Left cardiac atrium (tissue), 4 donors: ENCODE measurements around the gene PGS1. TPM values are rescaled to one million over a fixed set of nuclear protein-coding genes. Genes with fewer than 3 reads are reported as not detected.

Source experiments
- ATAC-seq, 2 donors: fragments of 200-7000 bp; cut with Tn5 transposase; one replicate each; pipeline ENCODE4 v1.9.1; 2020; ENCODE audit warnings: mild to moderate bottlenecking in 2 of 2, moderate library complexity in 2 of 2
- DNase-seq: peaks from one replicate; pipeline ENCODE4 v3.0.0-alpha.2; 2020
- intact Hi-C, 2 donors: fragments of 100-400 bp; cut with DNase I; formaldehyde crosslinking; loops; one replicate each; pipeline versions ENCODE4 v1.14.1 to v1.15.1; 2022 to 2023
- total RNA-seq, 2 donors: library from RNA; stranded (reverse); fragmentation: NEBNext Ultra II Directional; extraction: Animal tissue kit (Norgen Biotek cat#: 25700); gene quantifications; one replicate each; pipeline ENCODE4 v1.2.1, GENCODE V29; 2021
- donor health status: DM: no; HTN: yes; CAD: no.
- donor health status: DM: no; HTN: yes; CAD: no; lungs with severe emphysema.
- donor health status: DM: yes; HTN: yes; CAD: no.
- donor health status: Dilated cardiomyopathy.

PGS1 gene
- total RNA-seq, 2 donors from 2014 or later = 17.7 to 24.3 TPM

DNA sequence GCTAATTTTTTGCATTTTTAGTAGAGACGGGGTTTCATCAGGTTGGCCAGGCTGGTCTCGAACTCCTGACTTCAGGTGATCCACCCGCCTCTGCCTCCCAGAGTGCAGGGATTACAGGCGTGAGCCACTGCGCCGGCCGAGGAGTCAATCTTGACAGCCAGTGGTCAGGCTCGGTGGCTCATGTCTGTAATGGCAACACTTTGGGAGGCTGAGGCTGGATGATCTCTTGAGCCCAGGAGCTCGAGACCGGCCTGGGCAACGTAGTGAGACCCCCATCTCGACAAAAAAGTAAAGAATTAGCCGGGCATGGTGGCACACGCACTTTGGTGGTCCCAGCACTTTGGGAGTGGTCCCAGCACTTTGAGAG is 608 bp upstream of the PGS1 start:
- DNase-seq = no peak
- peak in 1 of 2 donors; percentile 2 for ATAC-seq
- intact Hi-C loops = no loop called here

DNA sequence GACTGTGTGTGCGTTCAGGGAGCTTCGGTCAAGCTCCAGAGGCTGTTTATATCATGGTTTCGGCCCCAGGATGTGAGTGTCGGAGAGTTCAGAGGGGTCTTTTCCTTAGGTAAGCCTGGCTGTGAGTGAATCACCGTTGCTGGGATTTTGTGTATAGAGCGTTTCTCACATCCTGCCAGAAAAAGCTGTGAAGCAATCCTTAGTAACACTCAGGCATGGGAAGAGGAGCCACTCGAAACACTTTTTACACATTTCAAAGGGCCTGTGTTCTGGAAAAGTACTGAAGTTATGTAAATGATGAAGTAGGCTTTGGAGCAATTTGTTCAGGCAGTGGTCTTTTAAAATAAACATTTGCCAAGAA is 662 bp downstream of the PGS1 start:
- intact Hi-C loops = no loop called here
- ATAC-seq (peak in 1 of 2 donors; percentile 5), DNase-seq (no peak)

- ATAC-seq = no peak
- DNase-seq = no peak
- intact Hi-C loops = no loop called here
Observed at GRCh38 chr17:78380370-78380769, 1.9 kb downstream of the PGS1 start.

- ATAC-seq (peak in 1 of 2 donors; percentile 6), DNase-seq (no peak)
- intact Hi-C loops = no loop called here
Observed at GRCh38 chr17:78381601-78382232, 3.3 kb downstream of the PGS1 start.

DNA sequence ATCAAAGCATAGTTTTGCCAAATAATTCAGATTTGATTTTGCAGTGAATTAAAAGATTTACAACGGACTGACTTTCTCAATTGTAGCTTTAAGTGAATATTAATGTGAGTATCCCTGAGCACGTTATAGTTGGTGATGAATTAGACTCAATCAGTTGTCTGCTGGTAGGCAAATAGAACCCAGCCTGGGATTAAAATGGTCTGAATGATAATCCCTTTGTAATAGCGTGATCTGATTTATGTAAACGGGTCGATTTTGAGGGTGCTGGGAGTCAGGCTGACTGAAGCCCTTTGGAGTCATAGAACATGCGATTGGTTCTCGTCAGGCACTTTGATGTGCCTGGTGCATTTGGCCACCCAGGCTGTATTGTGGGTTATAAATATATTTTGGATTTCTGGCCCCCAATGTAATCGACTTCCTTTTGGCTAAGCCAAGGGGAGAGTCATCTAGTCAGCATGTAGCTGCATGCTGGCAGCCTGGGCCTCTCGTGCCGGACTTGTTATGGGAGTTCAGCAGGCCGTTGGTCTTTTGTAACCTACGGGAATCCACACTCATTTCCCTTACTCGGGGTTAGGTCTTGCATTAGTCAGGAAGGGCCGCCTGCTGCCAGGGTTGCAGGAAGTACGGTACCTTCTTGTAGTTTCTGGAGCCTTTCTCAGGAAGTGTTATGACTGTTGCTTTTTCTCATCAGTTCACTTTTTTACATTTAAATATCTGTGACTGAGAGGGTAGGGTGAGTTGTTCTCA is 5.4 kb downstream of the PGS1 start:
- ATAC-seq = peak; percentile 73 to 84
- intact Hi-C loops = no loop called here
- peak; percentile 90 for DNase-seq

- ATAC-seq (no peak), DNase-seq (no peak)
Observed at GRCh38 chr17:78384479-78385175, 6.2 kb downstream of the PGS1 start.

GRCh38 chr17:78387977-78388941 is 9.8 kb downstream of the PGS1 start:
- intact Hi-C loops = no loop called here
- DNase-seq (peak; percentile 64), ATAC-seq (peak; percentile 34 to 39)

More at GRCh38 chr17:78384479-78385175, 6.2 kb downstream of the PGS1 start:
- intact Hi-C loops = no loop called here

DNA sequence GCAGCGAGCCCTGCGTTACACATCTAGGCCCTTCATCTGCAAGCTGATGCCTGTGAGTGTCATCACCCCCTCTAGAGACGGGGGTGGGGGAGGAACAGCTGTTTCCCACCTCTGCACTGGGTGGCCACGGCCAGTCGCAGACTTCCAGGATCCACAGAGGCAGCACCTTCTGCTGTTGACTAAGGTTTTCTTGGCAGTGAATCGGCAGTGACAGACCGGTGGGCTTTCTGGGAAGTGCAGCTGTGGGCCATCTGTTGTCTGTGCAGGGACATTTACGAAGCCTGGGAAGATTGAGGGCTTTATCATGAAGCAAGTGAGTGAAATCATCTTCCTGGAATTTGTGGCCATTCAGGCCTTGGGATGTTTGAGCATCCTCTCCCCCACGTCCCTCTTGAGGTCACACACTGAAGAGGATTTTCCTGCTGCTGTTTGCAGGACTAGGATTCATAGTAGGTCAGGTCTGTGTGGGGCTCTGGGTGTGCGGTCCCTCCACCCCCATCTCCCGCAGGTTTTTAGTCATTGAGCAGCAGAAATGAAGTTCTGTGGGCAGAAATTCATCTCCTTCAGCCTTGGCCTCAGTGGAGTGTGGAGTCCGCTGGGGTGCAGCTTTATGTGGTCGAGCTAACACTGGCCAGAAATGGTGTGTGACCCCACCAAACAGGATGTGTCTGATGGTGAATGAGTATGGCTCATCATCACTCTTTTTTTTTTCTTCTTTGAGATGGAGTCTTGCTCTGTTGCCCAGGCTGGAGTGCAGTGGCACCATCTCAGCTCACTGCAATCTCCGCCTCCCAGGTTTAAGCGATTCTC is 12.0 kb downstream of the PGS1 start:
- no peak for DNase-seq
- intact Hi-C loops = no loop called here

GRCh38 chr17:78391051-78391431 is 12.6 kb downstream of the PGS1 start:
- no peak for ATAC-seq
- DNase-seq = no peak
- intact Hi-C loops = no loop called here

More for the DNA sequence above, 12.0 kb downstream of the PGS1 start:
- peak in 1 of 2 donors; percentile 48 for ATAC-seq

GRCh38 chr17:78391843-78392242 is 13.4 kb downstream of the PGS1 start:
- intact Hi-C loops = no loop called here
- DNase-seq (no peak), ATAC-seq (no peak)

DNA sequence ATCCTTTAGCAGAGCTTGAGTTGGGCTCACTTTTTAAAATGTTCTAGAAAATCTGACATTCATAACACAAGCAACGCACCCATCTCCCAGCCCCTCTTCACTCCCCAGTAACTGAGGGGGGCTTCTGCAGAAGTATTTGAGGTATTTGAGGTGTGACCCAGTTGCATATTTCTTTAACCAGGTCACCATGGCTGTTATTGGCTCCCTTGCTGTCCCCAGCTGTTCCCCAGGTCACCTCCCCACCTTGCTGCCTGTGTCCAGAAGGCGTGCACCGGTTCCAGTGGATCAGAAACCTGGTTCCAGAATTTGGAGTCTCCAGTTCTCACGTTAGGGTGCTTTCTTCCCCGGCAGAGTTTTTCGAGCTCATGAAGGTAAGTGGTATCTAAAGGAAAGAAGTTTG is 13.8 kb downstream of the PGS1 start:
- ATAC-seq = no peak
- DNase-seq = no peak
- intact Hi-C loops = no loop called here

- ATAC-seq (no peak), DNase-seq (no peak)
- intact Hi-C loops = no loop called here
Observed at GRCh38 chr17:78393575-78393974, 15.1 kb downstream of the PGS1 start.

DNA sequence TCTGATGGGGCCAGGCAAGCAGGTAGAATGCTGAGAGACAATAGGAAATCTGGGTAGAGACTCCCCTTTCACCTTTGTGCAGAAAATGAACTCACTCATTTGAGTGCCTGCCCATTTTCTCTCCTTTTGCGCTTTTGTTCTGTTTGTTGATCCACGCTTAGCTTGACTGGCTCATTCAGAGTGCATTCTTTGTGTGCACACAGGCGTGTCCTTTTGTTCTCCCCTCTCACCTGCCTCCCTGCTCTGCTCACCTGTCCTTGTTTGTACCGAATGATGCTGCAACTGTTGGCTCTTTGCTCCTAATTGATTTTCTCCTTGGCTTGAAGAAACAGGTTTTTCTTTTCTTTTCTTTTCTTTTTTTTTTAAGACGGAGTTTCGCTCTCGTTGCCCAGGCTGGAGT is 15.8 kb downstream of the PGS1 start:
- intact Hi-C loops = no loop called here
- no peak for DNase-seq

DNA sequence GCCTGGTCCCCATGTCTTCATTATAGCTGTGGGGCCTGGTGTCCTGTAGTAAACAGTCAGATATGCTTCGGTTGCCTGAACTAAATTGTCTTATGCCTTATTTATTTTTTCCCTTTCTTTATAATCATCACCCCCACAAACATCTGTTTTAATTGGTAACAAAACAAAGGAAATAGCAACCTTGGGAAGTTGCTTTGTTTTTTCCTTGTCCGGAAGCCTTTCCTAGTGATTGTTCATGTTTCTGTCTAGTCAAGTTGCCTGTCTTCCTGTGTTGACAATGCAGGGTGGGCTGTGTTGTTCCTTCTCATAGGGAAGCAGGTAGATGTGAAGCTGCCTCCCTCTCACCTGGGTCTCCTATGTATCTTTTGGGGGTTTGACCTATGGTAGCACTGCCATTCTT is 16.7 kb downstream of the PGS1 start:
- ATAC-seq (no peak), DNase-seq (no peak)
- intact Hi-C loops = loop anchor here in 1 of 2 donors (5.0 kb wide), 1 partner anchor 33 kb away; the partner anchor contains the start of gene SOCS3

More for the DNA sequence above, 15.8 kb downstream of the PGS1 start:
- no peak for ATAC-seq

- intact Hi-C loops = loop anchor here in 1 of 2 donors (5.0 kb wide), 1 partner anchor 34 kb away; the partner anchor contains the start of gene SOCS3
- DNase-seq (peak; percentile 59), ATAC-seq (peak; percentile 42 to 79)
Observed at GRCh38 chr17:78396441-78397337, 18.2 kb downstream of the PGS1 start.

- DNase-seq (peak; percentile 56), ATAC-seq (peak; percentile 88 to 94)
- intact Hi-C loops = loop anchor here in 1 of 2 donors (5.0 kb wide), 1 partner anchor 35 kb away; the partner anchor contains the start of gene SOCS3
Observed at GRCh38 chr17:78397681-78398101, 19.2 kb downstream of the PGS1 start.

DNA sequence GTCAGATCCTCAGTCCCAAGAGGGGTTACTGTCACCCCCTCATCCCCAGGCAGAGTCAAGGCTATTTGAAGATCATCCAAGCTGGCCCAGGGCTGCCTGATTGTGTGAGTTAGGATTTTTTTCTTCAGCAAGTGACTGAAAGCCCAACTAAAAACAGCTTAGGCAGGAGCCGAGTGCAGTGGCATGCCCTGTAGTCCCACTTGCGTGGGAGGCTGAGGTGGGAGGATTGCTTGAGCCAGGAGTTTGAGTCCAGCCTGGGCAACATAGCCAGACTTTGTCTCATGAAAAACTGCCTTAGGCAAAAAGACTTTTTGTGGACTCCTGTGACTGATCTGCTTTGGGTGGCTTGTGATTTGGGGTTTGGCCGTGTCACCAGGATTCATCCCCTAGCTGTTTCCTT is 19.9 kb downstream of the PGS1 start:
- intact Hi-C loops = loop anchor here in 1 of 2 donors (5.0 kb wide), 1 partner anchor 36 kb away; the partner anchor contains the start of gene SOCS3
- no peak for ATAC-seq
- no peak for DNase-seq
